GM06990 (cell line): Measurements from ENCODE around the gene ABCC4.

ENCODE experiments used
- DNase-seq: peaks from one replicate; pipeline ENCODE4 v3.0.0-alpha.2; 2011; ENCODE audit not compliant: insufficient read length; ENCODE audit errors: extremely low read depth
- H3K27me3 ChIP-seq: replicated peaks from 2 replicates; pipeline ENCODE4 v1.6.0; 2011; ENCODE audit warnings: low read length; ENCODE audit not compliant: control insufficient read depth, insufficient read depth
- H3K36me3 ChIP-seq: 2 replicates; pipeline ENCODE4 v1.5.1; 2011; ENCODE audit warnings: low read length; ENCODE audit not compliant: control insufficient read depth, insufficient read depth
- H3K4me3 ChIP-seq: replicated peaks from 2 replicates; pipeline ENCODE4 v1.5.1; 2011; ENCODE audit warnings: low read depth, mild to moderate bottlenecking, control low read depth, low read length
- CTCF ChIP-seq: IDR thresholded peaks from 2 replicates; pipeline ENCODE4 v1.5.1; 2011; ENCODE audit warnings: low read length, control low read depth, mild to moderate bottlenecking, inconsistent platforms; ENCODE audit not compliant: insufficient read depth, poor library complexity, severe bottlenecking

The ABCC4 gene

DNA sequence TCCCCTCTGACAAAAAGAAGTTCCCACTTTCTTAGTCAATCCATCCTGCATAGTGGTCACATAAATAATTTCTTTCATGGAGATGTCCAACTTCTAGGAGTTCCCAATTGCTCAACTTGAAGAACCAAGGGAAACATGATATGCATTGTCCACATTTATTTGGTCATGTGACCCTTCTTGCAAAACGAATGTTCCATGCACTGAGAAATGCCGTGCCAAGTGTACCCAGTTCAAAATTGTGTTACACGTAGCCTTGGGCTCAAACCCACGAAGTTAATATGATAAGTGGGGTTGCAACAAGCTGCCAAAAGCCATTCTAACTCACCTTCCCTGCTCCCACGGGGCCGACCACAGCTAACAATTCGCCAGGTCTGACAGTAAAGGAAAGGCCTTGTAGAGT lies 113.1 kb downstream of the ABCC4 start:
- H3K27me3 ChIP-seq = no peaks in the 10 kb centered on the region
- no peak overlapping the region for H3K4me3 ChIP-seq
- peaks cover 8% of the 10 kb centered on the region for H3K36me3 ChIP-seq
- no peak for TF ChIP-seq CTCF
- no peak for DNase-seq

DNA sequence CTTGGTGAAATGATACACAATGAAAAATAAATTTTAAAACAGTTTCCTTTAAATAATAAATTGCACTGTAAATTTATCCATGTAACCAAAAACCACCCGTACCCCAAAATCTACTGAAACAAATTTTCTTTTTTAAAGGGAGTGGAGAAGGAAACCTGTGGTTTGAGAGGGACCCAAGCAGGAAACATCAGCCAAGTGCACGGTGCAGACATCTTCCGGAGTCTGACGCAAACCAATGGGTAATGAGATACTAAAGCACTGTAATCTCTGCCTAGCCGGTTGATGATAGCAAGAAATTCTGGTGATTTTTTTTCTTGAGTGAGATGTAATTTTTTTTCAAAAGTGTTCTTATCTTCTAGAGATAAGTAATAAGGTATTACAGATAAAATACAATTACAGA lies 115.4 kb downstream of the ABCC4 start:
- no peak for TF ChIP-seq CTCF
- no peak overlapping the region for H3K4me3 ChIP-seq
- no peak for DNase-seq
- peaks cover 2% of the 10 kb centered on the region; the same call in 1 of the 2 replicates for H3K36me3 ChIP-seq
- no peaks in the 10 kb centered on the region for H3K27me3 ChIP-seq

- DNase-seq = no peak
- TF ChIP-seq CTCF = no peak
- Histone ChIP-seq H3K36me3 (peaks cover 2% of the 10 kb centered on the region; the same call in 1 of the 2 replicates), H3K4me3 (no peak overlapping the region), H3K27me3 (no peaks in the 10 kb centered on the region)
These were observed 115.9 kb downstream of the ABCC4 start for GRCh38 chr13:95185311-95185710.

DNA sequence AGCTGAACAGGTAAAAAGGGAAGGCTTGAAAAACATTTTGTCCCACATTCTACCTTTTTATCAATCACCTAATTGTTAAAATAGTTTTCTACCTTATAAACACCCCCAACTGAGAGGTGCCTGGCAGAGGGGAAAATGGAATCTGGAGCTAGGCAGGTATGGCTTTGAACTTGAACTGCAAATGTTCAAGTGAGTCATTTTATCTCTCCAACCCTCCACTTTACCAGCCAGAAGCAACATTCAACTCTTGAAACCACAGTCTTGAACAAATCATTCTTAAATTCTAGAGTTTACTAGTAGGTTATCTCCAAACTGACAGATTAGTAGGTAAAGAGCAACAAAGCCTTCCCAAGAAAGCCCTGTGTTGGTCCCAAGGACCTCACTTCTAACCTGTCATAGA lies 116.9 kb downstream of the ABCC4 start:
- TF ChIP-seq CTCF = no peak
- Histone ChIP-seq H3K36me3 (peaks cover 2% of the 10 kb centered on the region; the same call in 1 of the 2 replicates), H3K4me3 (no peak overlapping the region), H3K27me3 (no peaks in the 10 kb centered on the region)
- DNase-seq = no peak

GRCh38 chr13:95182570-95183265 lies 118.5 kb downstream of the ABCC4 start:
- no peak for TF ChIP-seq CTCF
- Histone ChIP-seq H3K27me3 (no peaks in the 10 kb centered on the region), H3K36me3 (peaks cover 5% of the 10 kb centered on the region), H3K4me3 (no peak overlapping the region)
- DNase-seq = peak; percentile 17

DNA sequence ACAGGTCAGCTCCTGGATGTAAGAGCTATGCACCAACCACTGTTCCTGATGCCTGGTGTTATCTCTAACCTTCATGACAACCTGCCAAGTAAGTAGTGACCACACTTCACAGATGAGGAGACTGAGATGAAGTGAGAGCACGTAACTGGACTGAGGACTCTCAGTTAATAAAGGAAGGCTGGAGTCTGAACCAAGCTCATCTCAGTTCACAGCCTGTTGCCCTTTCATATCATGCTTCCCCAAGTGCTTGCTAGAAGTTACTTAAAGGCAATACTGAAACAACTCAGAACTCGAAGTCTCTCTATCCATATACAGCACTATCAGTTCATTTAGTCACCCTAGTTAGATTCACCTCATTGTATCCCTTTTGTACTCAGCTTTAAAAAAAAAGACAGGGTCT lies 119.7 kb downstream of the ABCC4 start:
- peak; percentile 46 for DNase-seq
- Histone ChIP-seq H3K36me3 (peaks cover 8% of the 10 kb centered on the region), H3K27me3 (no peaks in the 10 kb centered on the region), H3K4me3 (no peak overlapping the region)
- no peak for TF ChIP-seq CTCF
